GM12878 (cell line): Measurements from ENCODE around the gene RPS2. TPM values are rescaled to one million over a fixed set of nuclear protein-coding genes. Genes with fewer than 3 reads are reported as not detected.

Experiments
- ATF7 ChIP-seq: fragments of 450-650 bp; IDR thresholded peaks from 2 replicates; pipeline ENCODE4 v1.6.1; 2016; ENCODE audit warnings: low read depth, mild to moderate bottlenecking
- CREM ChIP-seq: IDR thresholded peaks from 2 replicates; pipeline ENCODE4 v1.6.1; 2014; ENCODE audit warnings: antibody characterized with exemption, low read depth
- EGR1 ChIP-seq, 2 experiments: IDR thresholded peaks; 1 replicate in 1 of 2; 2 replicates in 1 of 2; pipeline ENCODE4 v1.6.1; 2011 to 2012; ENCODE audit warnings: low read depth in 2 of 2, low read length in 2 of 2, borderline replicate concordance in 1 of 2, mild to moderate bottlenecking in 1 of 2, moderate library complexity in 1 of 2
- HDAC2 ChIP-seq: fragments of 200-600 bp; sonication (generic); IDR thresholded peaks from 2 replicates; pipeline ENCODE4 v1.6.1; 2017
- HSF1 ChIP-seq: fragments of 150-350 bp; IDR thresholded peaks from 2 replicates; pipeline ENCODE4 v1.6.1; 2014; ENCODE audit warnings: mild to moderate bottlenecking, low read depth, low read length
- IKZF1 ChIP-seq: fragments of 450-650 bp; conservative IDR thresholded peaks from 2 replicates; pipeline ENCODE4 v1.6.1; 2017; ENCODE audit warnings: antibody characterized with exemption, mild to moderate bottlenecking
- KAT2A ChIP-seq: conservative IDR thresholded peaks from 2 replicates; pipeline ENCODE4 v1.6.1; 2011; ENCODE audit warnings: low read depth, low read length; ENCODE audit not compliant: control insufficient read depth
- KLF5 ChIP-seq: fragments of 450-650 bp; IDR thresholded peaks from 2 replicates; pipeline ENCODE4 v1.6.1; 2014; ENCODE audit warnings: mild to moderate bottlenecking; ENCODE audit not compliant: partially characterized antibody
- MEF2A ChIP-seq: IDR thresholded peaks from 2 replicates; pipeline ENCODE4 v1.6.1; 2011; ENCODE audit warnings: low read depth, mild to moderate bottlenecking, low read length, moderate library complexity; ENCODE audit not compliant: insufficient read depth
- MEF2B ChIP-seq: fragments of 450-650 bp; IDR thresholded peaks from 2 replicates; pipeline ENCODE4 v1.6.1; 2018; ENCODE audit warnings: mild to moderate bottlenecking, moderate library complexity; ENCODE audit not compliant: partially characterized antibody, poor library complexity, severe bottlenecking
- MLLT1 ChIP-seq: fragments of 450-650 bp; IDR thresholded peaks from 2 replicates; pipeline ENCODE4 v1.6.1; 2016; ENCODE audit warnings: mild to moderate bottlenecking
- PAX8 ChIP-seq: fragments of 450-650 bp; IDR thresholded peaks from 2 replicates; pipeline ENCODE4 v1.6.1; 2017; ENCODE audit warnings: mild to moderate bottlenecking, moderate library complexity
- POLR2AphosphoS5 ChIP-seq: IDR thresholded peaks from 2 replicates; pipeline ENCODE4 v1.6.1; 2011; ENCODE audit warnings: mild to moderate bottlenecking, low read length, inconsistent platforms
- PRDM15 ChIP-seq: fragments of 450-650 bp; formaldehyde crosslinking; IDR thresholded peaks from 2 replicates; pipeline ENCODE4 v1.4.0; 2020; ENCODE audit warnings: mild to moderate bottlenecking, moderate library complexity
- RB1 ChIP-seq: fragments of 450-650 bp; formaldehyde crosslinking; IDR thresholded peaks from 2 replicates; pipeline ENCODE4 v1.6.1; 2017; ENCODE audit warnings: mild to moderate bottlenecking, borderline replicate concordance
- RBBP5 ChIP-seq: fragments of 200-600 bp; sonication (generic); conservative IDR thresholded peaks from 2 replicates; pipeline ENCODE4 v1.6.1; 2016
- SMC3 ChIP-seq: IDR thresholded peaks from 2 replicates; pipeline ENCODE4 v1.6.1; 2011; ENCODE audit warnings: low read length, improper control_type of control experiment, borderline replicate concordance
- TAF1 ChIP-seq: IDR thresholded peaks from 2 replicates; pipeline ENCODE4 v1.6.1; 2011; ENCODE audit warnings: mild to moderate bottlenecking, low read depth, low read length, borderline replicate concordance
- TCF12 ChIP-seq: IDR thresholded peaks from 2 replicates; pipeline ENCODE4 v1.6.1; 2011; ENCODE audit warnings: low read depth, mild to moderate bottlenecking, low read length
- WRNIP1 ChIP-seq: IDR thresholded peaks from 2 replicates; pipeline ENCODE4 v1.6.1; 2011; ENCODE audit warnings: low read depth, low read length, improper control_type of control experiment, borderline replicate concordance
- ZZZ3 ChIP-seq: IDR thresholded peaks from 2 replicates; pipeline ENCODE4 v1.6.1; 2011; ENCODE audit warnings: low read depth; ENCODE audit not compliant: control insufficient read depth, insufficient read length
- polyA plus RNA-seq, 11 experiments: library from polyadenylated mRNA; depleted of rRNA in 4 of 11; unstranded in 6 of 11; stranded (reverse) in 5 of 11; fragments of >200 nt; fragmentation: Nextera tagmentation in 4 of 11; fragmentation: Illumina TruSeq in 1 of 11; extraction: Ambion mirVana in 4 of 11; extraction: Trizol in 1 of 11; gene quantifications; 1 replicate in 1 of 11; 2 replicates in 10 of 11; pipeline versions ENCODE4 v1.2.1 to v1.2.3, GENCODE V29; 2011 to 2016; ENCODE audit warnings: inconsistent platforms in 2 of 11, missing spikeins in 2 of 11, low read depth in 1 of 11
- total RNA-seq, 4 experiments: library from RNA; depleted of rRNA in 3 of 4; stranded (reverse); fragments of >200 nt in 3 of 4; fragmentation: Illumina TruSeq in 1 of 4; extraction: Trizol in 1 of 4; gene quantifications; 2 replicates each; pipeline versions ENCODE4 v1.2.1 to v1.2.3, GENCODE V29; 2013 to 2021
- TF ChIP-seq, protein P1 (sequence below): fragments of 450-650 bp; IDR thresholded peaks from 2 replicates; pipeline ENCODE4 v1.6.1; 2016; ENCODE audit warnings: mild to moderate bottlenecking

The RPS2 gene
- total and polyA plus RNA-seq, 10 of the 15 experiments (the other 5 are each of a cell fraction or from before 2014, with no cell fraction given) = 1,295 to 7,121 (median 3,933) TPM

DNA sequence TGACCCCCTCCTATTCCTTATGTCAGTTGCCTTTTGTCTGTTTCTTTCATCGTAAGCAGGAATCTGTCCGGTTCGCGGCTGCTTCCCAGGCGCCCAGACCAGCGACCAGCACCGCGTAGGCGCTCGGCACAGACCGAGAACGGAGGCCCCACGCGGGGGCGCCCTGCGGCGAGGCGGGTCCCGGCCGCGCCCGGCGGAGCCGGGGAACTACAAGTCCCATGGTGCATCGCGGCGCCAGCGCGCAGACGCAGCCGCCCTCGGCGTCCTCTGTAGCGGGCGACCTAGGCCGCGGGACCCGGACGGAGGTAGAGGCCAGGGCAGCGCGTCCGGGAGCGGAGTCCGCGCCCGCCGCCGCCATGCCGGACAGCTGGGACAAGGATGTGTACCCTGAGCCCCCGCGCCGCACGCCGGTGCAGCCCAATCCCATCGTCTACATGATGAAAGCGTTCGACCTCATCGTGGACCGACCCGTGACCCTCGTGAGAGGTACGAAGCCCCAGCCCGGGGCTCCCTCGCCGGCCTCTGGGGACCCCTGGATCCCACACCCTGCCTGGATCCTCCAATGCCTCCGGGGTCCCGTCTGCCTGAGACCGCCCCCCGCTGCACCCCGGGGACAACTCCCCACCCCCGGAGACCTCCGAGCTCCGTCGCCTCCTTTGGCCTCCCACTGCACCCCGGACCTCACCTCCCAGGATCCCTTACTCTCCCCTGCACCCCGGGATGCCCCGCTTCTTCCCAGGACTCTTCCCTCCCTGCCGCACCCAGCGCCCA lies 5.2 kb downstream of the RPS2 start, which contains the start of gene NDUFB10 (continued):
- TF ChIP-seq PRDM15 (CRISPR knock-in tag) = no peak
- no peak for TF ChIP-seq HSF1
- TF ChIP-seq POLR2AphosphoS5 = peak; percentile 85
- peak; percentile 97 for TF ChIP-seq IKZF1
- no peak for TF ChIP-seq KAT2A
- peak; percentile 88; the same call in 1 of the 2 replicates for TF ChIP-seq RB1
- TF ChIP-seq TAF1 = peak; percentile 54; the same call in 1 of the 2 replicates
- peak; percentile 29; the same call in 1 of the 2 replicates for TF ChIP-seq CREM
- TF ChIP-seq EGR1 (IDR thresholded peaks at IDR 0.05; ENCODE audit: borderline replicate concordance in 1 of 2, low read depth in 2 of 2, low read length in 2 of 2) = peak in 1 of 2 experiments; percentile 86; a peak in 2 of 3 replicates
- TF ChIP-seq MEF2B = no peak
- TF ChIP-seq MEF2A = no peak
- no peak for TF ChIP-seq ATF7
- no peak for TF ChIP-seq PAX8
- TF ChIP-seq KLF5 = peak; percentile 90
- TF ChIP-seq RBBP5 = no peak
- no peak for TF ChIP-seq WRNIP1
- no peak for TF ChIP-seq HDAC2
- TF ChIP-seq TCF12 = no peak
- no peak for TF ChIP-seq ZZZ3
- TF ChIP-seq, protein P1, sequence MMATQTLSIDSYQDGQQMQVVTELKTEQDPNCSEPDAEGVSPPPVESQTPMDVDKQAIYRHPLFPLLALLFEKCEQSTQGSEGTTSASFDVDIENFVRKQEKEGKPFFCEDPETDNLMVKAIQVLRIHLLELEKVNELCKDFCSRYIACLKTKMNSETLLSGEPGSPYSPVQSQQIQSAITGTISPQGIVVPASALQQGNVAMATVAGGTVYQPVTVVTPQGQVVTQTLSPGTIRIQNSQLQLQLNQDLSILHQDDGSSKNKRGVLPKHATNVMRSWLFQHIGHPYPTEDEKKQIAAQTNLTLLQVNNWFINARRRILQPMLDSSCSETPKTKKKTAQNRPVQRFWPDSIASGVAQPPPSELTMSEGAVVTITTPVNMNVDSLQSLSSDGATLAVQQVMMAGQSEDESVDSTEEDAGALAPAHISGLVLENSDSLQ = no peak
- no peak; the same call in 1 of the 2 replicates for TF ChIP-seq MLLT1
- peak; percentile 41; the same call in 1 of the 2 replicates for TF ChIP-seq SMC3
